HEK293 (cell line): ENCODE measurements around the gene FCMR.

Experiments used
- ZNF23 ChIP-seq: fragments of 450-650 bp; formaldehyde crosslinking; IDR thresholded peaks from 2 replicates; pipeline ENCODE4 v1.5.1; 2016; ENCODE audit warnings: missing biosample characterization, missing genetic modification characterization, borderline replicate concordance
- ZNF558 ChIP-seq: fragments of 450-650 bp; formaldehyde crosslinking; IDR thresholded peaks from 2 replicates; pipeline ENCODE4 v1.5.1; 2016; ENCODE audit warnings: missing biosample characterization, missing genetic modification characterization
- ZNF623 ChIP-seq: fragments of 450-650 bp; formaldehyde crosslinking; IDR thresholded peaks from 2 replicates; pipeline ENCODE4 v1.5.1; 2016; ENCODE audit warnings: missing biosample characterization, missing genetic modification characterization
- TF ChIP-seq, protein P1 (sequence below): fragments of 450-650 bp; formaldehyde crosslinking; IDR thresholded peaks from 2 replicates; pipeline ENCODE4 v1.5.1; 2016; ENCODE audit warnings: missing biosample characterization, missing genetic modification characterization

DNA sequence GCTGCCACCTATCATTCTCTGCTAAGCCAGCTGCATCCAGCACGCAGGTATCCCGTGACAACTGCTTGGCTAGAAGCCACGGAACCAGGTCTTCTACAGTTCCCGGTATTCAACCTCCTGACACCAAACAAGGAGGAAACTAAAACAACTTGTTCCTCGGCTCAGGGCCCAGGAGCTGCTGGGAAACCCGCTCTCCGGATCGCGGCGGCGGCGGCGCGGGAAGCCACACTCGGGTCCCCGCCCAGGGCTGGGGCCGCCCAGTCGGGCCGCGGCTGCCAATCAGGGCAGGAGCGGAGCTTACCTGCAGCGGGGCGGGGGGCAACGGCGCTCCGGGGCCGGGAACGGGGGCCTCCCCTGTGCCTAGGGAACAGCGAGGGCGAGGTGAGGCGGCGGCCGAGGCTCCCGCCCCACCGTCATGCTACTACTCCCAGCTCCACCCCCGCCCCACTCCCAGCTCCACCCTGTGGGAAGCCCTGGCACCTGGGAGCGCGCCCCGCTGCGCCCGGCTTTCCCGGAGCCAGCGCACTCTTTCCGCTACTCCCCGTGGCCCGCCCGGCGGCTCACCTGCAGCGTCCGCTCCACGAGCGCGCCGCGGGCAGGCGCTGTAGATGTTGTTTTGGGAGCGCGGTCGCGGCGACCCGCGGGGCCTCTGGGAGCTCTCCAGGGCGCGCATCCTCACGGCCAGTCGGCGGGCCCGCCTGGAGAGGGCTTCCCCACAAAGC lies 12.4 kb downstream of the FCMR start:
- TF ChIP-seq ZNF623 (tag by site-specific recombination) (no peak), ZNF23 (tag by site-specific recombination) (no peak), ZNF558 (tag by site-specific recombination) (no peak)
- TF ChIP-seq, protein P1, sequence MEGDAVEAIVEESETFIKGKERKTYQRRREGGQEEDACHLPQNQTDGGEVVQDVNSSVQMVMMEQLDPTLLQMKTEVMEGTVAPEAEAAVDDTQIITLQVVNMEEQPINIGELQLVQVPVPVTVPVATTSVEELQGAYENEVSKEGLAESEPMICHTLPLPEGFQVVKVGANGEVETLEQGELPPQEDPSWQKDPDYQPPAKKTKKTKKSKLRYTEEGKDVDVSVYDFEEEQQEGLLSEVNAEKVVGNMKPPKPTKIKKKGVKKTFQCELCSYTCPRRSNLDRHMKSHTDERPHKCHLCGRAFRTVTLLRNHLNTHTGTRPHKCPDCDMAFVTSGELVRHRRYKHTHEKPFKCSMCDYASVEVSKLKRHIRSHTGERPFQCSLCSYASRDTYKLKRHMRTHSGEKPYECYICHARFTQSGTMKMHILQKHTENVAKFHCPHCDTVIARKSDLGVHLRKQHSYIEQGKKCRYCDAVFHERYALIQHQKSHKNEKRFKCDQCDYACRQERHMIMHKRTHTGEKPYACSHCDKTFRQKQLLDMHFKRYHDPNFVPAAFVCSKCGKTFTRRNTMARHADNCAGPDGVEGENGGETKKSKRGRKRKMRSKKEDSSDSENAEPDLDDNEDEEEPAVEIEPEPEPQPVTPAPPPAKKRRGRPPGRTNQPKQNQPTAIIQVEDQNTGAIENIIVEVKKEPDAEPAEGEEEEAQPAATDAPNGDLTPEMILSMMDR (tag by site-specific recombination) = peak; percentile 67; the same call in 1 of the 2 replicates
